Colonic mucosa (tissue), 4 donors: ENCODE measurements around the gene RPP38. TPM values are rescaled to one million over a fixed set of nuclear protein-coding genes. Genes with fewer than 3 reads are reported as not detected.

Experiments used
- DNase-seq: peaks from one replicate; pipeline ENCODE4 v3.0.0-alpha.2; 2020
- H3K27ac ChIP-seq: fragments of 200-600 bp; one replicate; pipeline ENCODE4 v1.8.0; 2021
- H3K27me3 ChIP-seq: fragments of 200-600 bp; one replicate; pipeline ENCODE4 v1.8.0; 2021
- H3K36me3 ChIP-seq: fragments of 200-600 bp; one replicate; pipeline ENCODE4 v1.8.0; 2021
- H3K4me1 ChIP-seq: fragments of 200-600 bp; one replicate; pipeline ENCODE4 v1.8.0; 2021; ENCODE audit warnings: mild to moderate bottlenecking
- H3K4me3 ChIP-seq: fragments of 200-600 bp; one replicate; pipeline ENCODE4 v1.8.0; 2021
- H3K9ac ChIP-seq, 2 donors: one replicate each; pipeline ENCODE4 v1.7.0; 2013; ENCODE audit warnings: control low read depth in 2 of 2, low read depth in 2 of 2, low read length in 2 of 2
- H3K9me3 ChIP-seq: fragments of 200-600 bp; one replicate; pipeline ENCODE4 v1.8.0; 2021
- intact Hi-C: fragments of 100-400 bp; cut with DNase I; formaldehyde crosslinking; loops from one replicate; pipeline ENCODE4 v1.14.1; 2022
- total RNA-seq, 2 donors: library from RNA; stranded (reverse); fragmentation: NEBNext Ultra II Directional in 1 of 2; extraction: Animal tissue kit (Norgen Biotek cat#: 25700) in 1 of 2; gene quantifications; one replicate each; pipeline ENCODE4 v1.2.1, GENCODE V29; 2021
- TF ChIP-seq, protein P1 (sequence below): fragments of 200-600 bp; IDR thresholded peaks from one replicate; pipeline ENCODE4 v1.8.0; 2022; ENCODE audit warnings: antibody characterized with exemption, mild to moderate bottlenecking
- donor health status: healthy.
- donor health status: DM: no; HTN: no; CAD: no.
- donor health status: DM: no; HTN: no; CAD: no.

The RPP38 gene, protein sequence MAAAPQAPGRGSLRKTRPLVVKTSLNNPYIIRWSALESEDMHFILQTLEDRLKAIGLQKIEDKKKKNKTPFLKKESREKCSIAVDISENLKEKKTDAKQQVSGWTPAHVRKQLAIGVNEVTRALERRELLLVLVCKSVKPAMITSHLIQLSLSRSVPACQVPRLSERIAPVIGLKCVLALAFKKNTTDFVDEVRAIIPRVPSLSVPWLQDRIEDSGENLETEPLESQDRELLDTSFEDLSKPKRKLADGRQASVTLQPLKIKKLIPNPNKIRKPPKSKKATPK
- total RNA-seq: 10 to 100 TPM; 17.1 to 17.8 TPM

DNA sequence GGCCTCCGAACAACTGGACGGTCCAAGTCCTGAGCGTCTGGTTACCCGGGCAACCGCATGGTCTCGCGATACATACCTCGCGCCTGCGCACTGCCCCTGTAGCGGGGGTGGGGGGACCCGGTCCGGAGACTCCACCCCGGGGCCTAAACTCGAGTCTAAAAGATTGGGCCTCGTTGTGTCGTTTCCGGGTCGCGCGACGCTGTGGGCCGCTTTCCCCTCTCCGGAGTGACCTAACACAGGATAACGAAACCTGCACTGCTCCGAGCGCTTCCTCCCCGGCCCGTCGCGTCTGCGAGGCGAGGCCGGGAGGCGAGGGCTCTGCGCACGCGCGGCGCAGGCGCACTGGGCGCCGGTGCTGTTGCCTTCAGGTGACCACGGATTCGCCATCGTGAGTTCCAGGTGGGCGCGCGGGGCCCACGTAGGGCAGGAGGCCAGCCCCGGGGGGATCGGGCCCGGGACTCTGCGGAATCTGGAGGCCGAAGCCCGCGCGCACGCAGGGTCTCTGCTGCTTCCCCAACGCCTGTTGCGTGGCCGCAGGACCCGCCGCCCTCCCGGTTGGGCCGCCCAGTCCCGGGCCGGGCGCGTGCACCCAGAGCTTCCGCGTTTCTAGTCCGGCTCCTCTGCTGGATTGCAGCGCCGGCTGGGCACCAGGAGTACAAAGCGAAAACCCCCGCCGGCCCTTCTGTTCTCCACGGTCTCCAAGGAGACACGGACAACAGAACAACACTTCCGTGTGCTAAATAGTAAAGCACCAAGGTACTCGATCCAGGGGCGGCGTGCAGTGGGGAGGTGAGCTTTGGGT is at the start of gene RPP38:
RPP38 (plus strand) TSS at position 345 of the 802 bp plus-strand sequence. CDS start 5,960 bp downstream, outside the sequence.
- peaks cover 13% of the 10 kb centered on the region for H3K4me1 ChIP-seq
- no peaks in the 10 kb centered on the region for H3K9me3 ChIP-seq
- DNase-seq: peak; percentile 99
- no peaks in the 10 kb centered on the region for H3K36me3 ChIP-seq
- TF ChIP-seq, protein P1, sequence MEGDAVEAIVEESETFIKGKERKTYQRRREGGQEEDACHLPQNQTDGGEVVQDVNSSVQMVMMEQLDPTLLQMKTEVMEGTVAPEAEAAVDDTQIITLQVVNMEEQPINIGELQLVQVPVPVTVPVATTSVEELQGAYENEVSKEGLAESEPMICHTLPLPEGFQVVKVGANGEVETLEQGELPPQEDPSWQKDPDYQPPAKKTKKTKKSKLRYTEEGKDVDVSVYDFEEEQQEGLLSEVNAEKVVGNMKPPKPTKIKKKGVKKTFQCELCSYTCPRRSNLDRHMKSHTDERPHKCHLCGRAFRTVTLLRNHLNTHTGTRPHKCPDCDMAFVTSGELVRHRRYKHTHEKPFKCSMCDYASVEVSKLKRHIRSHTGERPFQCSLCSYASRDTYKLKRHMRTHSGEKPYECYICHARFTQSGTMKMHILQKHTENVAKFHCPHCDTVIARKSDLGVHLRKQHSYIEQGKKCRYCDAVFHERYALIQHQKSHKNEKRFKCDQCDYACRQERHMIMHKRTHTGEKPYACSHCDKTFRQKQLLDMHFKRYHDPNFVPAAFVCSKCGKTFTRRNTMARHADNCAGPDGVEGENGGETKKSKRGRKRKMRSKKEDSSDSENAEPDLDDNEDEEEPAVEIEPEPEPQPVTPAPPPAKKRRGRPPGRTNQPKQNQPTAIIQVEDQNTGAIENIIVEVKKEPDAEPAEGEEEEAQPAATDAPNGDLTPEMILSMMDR: no peak
- peak within 1 kb of the TSS; percentile 90 for H3K27ac ChIP-seq
- intact Hi-C loops: no loop called here
- H3K4me3 ChIP-seq: peak within 1 kb of the TSS; percentile 83
- H3K27me3 ChIP-seq: no peaks in the 10 kb centered on the region
- peak within 1 kb of the TSS; percentile 94 to 95 for H3K9ac ChIP-seq

DNA sequence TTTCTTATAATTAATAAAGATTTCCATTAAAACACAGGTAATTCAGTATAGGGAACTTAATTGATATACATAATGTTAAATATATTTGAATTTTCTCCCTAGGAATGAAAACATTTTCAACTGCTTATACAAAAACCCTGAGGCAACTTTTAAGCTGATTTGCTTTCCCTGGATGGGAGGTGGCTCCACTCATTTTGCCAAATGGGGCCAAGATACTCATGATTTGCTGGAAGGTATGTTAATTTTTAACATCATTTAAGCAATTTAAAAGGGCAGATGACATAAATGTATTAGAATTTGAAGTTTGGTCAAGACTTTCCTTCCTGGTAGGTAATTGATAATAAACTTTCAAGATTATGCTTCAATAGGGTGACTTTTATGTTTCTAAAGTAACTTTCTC is 47.6 kb upstream of the RPP38 start:
- H3K27me3 ChIP-seq: no peaks in the 10 kb centered on the region
- TF ChIP-seq, protein P1: no peak
- intact Hi-C loops: no loop called here
- H3K9me3 ChIP-seq: no peaks in the 10 kb centered on the region
- no peak for DNase-seq
- H3K27ac ChIP-seq: no peak overlapping the region
- no peak overlapping the region for H3K4me3 ChIP-seq
- H3K9ac ChIP-seq: no peak overlapping the region
- no peaks in the 10 kb centered on the region for H3K4me1 ChIP-seq
- no peaks in the 10 kb centered on the region for H3K36me3 ChIP-seq

DNA sequence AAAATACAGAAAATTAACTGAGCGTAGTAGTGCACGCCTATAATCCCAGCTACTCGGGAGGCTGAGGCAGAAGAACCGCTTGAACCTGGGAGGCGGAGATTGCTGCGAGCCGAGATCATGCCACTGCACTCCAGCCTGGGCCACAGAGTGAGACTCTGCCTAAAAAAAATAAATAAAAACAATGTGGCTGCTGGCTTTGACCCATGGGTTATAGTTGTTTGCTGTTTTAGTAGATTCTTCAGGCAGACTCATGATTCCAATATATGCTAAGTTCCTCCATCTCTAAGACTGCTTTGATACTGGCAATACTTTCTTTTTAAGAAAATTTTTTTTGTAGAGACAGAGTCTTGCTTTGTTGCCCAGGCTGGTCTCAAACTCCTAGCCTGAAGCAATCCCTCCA is 45.0 kb upstream of the RPP38 start:
- H3K27me3 ChIP-seq: no peaks in the 10 kb centered on the region
- DNase-seq: no peak
- H3K9ac ChIP-seq: no peak overlapping the region
- H3K4me3 ChIP-seq: no peak overlapping the region
- H3K4me1 ChIP-seq: no peaks in the 10 kb centered on the region
- no peaks in the 10 kb centered on the region for H3K9me3 ChIP-seq
- H3K27ac ChIP-seq: no peak overlapping the region
- TF ChIP-seq, protein P1: no peak
- intact Hi-C loops: no loop called here
- H3K36me3 ChIP-seq: no peaks in the 10 kb centered on the region

DNA sequence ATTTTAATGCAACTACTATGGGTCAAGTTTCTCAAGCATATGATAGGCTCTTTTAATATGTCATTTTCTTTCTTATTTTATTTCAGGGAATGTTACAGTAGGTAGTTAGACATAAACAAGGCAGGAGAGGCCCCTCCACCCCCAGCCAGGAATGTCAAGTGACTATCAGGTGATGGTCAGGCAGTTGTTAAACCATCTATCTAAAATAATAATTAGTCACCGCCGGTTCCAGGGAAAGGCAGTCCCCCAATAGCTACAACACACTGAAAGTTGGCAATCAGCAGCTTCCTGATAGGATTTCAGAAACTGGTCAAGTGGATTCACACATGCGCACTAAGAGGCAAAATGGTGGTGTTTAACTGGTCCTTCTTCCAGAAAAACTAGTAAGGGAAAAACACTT is 44.1 kb upstream of the RPP38 start:
- Histone ChIP-seq H3K36me3 (no peaks in the 10 kb centered on the region), H3K9ac (no peak overlapping the region), H3K4me1 (no peaks in the 10 kb centered on the region), H3K27me3 (no peaks in the 10 kb centered on the region), H3K27ac (no peak overlapping the region), H3K4me3 (no peak overlapping the region), H3K9me3 (no peaks in the 10 kb centered on the region)
- TF ChIP-seq, protein P1: no peak
- no peak for DNase-seq
- intact Hi-C loops: no loop called here

DNA sequence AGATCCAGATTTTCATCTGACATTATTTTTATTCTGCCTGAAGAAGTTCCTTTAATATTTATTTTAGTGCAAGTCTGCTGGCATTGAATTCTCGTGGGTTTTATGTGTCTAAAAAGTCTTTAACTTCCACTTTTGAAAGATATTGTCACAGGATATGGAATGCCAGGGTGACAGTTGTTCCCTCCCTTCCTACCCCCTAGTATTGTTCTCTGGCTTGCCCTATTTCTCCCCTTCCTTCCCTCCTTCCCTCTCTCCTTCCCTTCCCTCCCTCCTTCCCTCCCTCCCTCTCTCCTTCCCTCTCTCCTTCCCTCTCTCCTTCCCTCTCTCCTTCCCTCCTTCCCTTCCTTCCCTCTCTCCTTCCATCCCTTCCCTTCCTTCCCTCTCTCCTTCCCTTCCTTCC is 38.5 kb upstream of the RPP38 start:
- TF ChIP-seq, protein P1: no peak
- intact Hi-C loops: no loop called here

More for the DNA sequence above, 38.5 kb upstream of the RPP38 start:
- Histone ChIP-seq H3K9me3 (no peaks in the 10 kb centered on the region), H3K4me1 (no peaks in the 10 kb centered on the region), H3K4me3 (no peak overlapping the region), H3K36me3 (no peaks in the 10 kb centered on the region), H3K9ac (no peak overlapping the region), H3K27me3 (peaks cover 5% of the 10 kb centered on the region), H3K27ac (no peak overlapping the region)
- no peak for DNase-seq
